GM19043 (cell line): Measurements from ENCODE around the gene USP15.

ENCODE experiments used
- ATAC-seq: cut with Tn5 transposase; IDR thresholded peaks from one replicate; pipeline ENCODE4 v1.9.1; 2021; ENCODE audit warnings: low read depth; ENCODE audit not compliant: unreplicated experiment

USP15 gene

DNA sequence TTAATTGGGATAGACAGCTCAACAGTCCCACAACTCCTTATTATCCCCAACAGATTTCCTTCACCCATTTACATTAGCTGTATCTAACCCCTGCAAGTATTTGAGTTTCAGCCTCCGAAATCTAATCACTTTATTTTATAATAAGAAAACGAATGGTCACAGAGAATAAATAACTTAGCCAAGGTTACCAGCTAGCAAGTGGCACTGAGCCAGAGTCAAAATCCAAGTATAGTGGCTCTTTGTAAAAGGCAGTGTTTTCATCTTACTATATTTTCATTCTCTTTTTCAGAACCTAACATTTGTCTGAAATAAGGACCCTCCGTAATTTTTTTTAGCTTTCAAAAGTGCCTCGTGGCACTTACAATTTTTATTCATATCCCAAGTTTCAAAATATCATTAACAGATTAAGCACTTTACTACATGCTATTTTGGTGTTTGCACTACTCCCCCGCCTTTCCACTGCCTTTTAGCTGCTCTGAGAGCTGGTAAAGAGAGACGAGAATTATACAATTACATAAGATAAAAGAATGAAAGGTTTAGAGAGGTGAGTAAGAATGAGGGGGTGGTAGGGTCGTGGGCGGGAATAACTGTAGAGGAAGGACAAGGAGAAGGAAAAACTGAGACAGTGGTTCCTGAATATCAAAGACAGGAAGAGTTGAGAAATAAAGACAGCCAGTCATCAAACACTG lies 3.7 kb upstream of the USP15 start:
- no peak for ATAC-seq

- no peak for ATAC-seq
Observed at GRCh38 chr12:62258231-62258630, 2.0 kb upstream of the USP15 start.

- no peak for ATAC-seq
Observed at GRCh38 chr12:62258941-62259630, 1.1 kb upstream of the USP15 start.

- peak; percentile 6 for ATAC-seq
Observed at GRCh38 chr12:62259631-62259992, 592 bp upstream of the USP15 start.

DNA sequence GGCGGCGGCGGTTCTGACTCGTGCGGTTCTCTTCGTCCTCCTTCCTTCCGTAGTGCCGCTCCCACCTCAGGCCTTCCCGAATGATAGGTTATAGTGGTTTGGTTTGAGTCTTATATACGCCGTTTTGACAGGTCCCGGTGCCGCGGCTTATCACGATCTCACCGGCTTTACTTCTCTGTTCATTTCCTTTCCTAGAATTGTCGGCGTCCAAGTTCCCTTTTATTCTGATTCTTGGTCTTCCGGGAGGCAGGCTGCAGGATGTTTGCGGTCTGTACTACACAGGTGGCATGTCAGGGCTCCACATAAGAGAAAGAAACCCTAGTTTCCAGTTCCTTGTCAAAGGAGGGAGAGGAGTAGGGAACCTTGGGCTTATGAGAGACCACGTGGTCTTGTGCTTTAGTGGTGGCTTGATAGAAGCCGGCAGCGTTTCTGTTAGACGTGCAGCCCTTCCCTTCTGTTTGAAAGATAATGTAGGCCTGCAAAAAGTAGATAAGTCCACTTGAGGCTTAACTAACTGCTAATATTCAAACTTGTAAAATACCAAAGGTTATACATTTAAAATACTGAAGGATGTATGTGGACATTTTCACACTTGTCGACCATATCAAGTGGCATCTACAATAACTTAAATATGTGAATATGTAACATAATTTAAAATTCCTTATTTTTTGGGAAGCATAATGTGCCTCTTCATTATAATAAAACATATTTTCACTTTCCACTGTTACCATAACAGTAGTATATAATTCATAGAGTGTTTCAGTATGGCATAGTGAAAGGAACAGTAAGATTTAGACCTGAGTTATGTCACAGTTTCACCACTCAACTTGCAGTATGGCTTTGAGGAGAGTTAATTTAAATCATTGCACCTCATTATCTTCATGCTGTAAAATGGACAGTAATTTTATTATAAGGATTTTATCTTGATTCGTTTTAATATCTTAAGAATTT lies 804 bp downstream of the USP15 start:
- peak; percentile 46 for ATAC-seq

GRCh38 chr12:62261876-62262517 lies 1.8 kb downstream of the USP15 start:
- no peak for ATAC-seq

DNA sequence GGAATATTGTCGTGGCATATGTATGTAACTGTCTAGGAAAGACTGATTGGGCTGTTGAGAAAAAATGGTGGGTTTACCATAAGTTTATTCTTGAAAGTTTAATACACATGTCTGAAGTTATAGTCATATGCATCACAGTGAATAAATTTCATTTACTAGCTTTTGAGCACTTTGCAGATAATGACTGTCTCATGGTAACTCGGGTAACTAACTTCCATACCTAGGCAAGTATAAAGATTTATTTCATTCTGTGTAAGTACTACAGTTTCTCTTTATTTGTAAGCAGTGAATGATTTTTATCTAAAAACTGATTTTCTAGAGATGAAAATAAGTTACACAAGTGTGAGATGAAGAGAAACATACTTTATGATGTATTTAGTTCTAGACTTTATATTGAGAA lies 3.0 kb downstream of the USP15 start:
- ATAC-seq, result no peak

GRCh38 chr12:62263966-62264365 lies 3.8 kb downstream of the USP15 start:
- no peak for ATAC-seq

GRCh38 chr12:62264706-62265105 lies 4.5 kb downstream of the USP15 start:
- no peak for ATAC-seq

DNA sequence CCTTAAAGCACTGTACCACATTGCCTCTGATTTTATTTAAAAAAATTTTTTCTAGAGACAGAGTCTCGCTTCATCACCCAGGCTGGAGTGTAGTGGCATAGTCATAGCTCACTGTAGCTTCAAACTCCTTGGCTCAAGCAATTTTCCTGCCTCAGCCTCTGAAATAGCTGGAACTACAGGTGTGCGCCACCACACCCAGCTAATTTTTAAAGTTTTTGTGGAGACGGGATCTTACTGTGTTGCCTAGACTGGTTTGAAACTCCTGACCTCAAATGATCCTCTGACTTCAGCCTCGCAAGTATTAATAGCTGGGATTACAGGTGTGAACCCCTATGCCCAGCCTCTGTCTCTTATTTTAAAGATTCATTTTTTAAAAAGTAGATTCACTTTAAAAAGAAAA lies 5.3 kb downstream of the USP15 start:
- ATAC-seq, result no peak

DNA sequence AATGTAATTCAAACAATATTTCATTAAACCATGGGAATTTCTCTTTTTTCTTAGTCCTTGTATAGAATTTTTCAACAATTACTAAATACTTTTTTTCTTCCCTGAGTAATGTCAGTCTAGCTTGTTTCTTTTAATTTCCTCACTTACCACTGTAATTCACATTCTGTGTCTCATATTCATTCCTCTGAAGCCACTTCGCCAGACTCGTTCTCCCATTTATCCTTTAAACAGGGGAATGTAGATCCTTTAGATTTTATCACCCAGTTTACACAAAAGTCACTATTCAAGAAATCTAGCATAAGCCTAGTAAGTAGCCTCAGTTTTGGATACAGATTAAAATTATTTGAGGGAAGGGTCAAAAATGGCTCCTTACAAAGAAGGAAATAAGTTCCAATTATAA lies 6.8 kb downstream of the USP15 start:
- no peak for ATAC-seq

DNA sequence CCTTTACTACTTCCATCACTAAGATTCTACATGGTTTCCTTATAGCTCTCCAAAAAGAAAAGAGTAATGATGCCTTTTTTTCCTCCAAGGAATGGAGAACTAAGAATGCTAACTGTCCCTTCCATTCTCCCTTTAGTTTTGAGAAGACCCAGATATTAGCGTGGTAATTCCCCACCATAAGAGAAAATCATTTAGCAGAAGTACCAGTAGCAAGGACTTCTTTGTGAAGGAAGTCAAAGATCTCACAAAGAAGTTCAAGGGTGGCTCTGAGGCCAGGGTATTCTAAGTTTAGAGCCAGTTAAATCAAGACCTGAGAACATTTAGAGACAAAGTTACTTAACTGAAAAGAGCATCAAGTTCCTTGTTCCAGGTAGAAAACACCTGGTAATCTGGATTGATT lies 7.3 kb downstream of the USP15 start:
- ATAC-seq, result peak; percentile 49

DNA sequence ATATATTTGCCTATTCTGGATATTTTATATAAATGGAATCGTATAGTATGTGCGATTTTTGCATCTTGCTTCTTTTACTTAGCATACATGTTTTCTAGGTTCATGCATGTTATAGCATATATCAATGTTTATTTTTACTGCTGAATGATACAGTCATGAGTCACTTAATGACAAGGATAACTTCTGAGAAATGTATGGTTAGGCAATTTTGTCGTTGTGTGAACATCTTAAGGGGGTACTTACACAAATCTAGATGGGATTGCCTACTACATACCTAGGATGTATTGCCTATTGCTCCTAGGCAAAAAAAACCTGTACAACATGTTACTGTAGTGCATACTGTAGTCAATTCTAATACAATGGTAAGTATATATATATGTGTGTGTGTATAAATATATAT lies 8.8 kb downstream of the USP15 start:
- no peak for ATAC-seq

DNA sequence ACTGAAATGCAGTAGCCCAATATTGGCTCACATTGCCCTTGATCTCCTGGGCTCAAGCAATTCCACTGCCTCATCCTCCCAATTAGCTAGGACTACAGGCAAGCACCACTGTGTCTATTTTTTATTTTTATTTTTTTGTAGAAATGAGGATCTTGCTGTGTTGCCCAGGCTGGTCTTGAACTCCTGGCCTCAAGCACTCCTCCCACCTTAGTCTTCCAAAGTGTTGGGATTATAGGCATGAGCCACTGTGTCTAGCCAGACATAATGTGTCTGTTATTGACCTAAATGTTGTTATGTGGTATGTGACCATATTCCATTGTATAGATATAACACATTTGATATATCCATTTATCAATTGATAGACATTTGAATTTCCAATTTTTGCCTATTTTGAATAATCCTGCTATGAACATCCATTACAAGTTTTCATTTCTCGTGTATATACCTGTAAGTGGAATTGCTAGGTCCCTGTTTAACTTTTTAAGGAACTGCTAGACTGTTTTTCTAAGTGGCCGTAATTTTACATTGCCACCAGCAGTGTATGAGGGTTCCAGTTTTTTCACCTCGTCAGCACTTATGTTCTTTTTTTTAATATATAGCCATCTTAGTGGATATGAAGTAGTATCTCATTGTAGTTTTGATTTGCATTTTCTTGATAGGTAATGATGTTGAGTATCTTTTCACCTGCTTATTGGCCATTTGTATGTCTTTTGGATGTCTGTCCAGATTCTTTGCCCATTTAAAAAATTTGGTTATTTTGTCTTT lies 9.4 kb downstream of the USP15 start:
- ATAC-seq, result no peak

- no peak for ATAC-seq
Observed at GRCh38 chr12:62270384-62270783, 10.2 kb downstream of the USP15 start.

- no peak for ATAC-seq
Observed at GRCh38 chr12:62270872-62271271, 10.7 kb downstream of the USP15 start.

GRCh38 chr12:62272936-62273552 lies 12.8 kb downstream of the USP15 start:
- ATAC-seq, result no peak

DNA sequence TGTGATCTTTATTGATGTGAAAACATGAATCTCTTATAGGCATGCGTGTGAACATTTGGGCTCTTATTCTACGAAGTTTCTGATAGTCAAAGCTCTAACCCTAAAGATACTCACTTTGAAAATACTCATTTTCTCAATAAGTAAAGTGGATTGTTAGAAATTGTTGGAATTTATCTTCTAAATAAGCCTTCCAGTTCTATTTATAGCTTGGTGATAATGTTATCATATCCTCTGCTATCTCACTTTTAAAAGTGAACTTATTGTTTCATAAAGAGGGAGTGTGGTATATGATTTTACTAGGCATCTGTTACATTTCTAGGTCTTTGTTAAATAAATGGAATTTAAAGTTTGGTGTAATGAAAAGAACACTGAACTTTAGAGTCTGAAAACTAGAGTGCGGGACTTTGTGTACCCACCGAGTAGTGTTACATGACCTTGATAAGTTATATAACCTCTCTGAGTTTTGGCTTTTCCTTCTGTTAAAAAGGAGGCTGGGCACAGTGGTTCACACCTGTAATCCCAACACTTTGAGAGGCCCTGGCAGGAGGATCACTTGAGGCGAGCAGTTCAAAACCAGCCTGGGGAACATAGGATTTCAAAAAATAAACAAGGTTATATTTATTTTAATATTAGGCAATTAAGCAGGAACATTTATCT lies 13.6 kb downstream of the USP15 start:
- ATAC-seq, result no peak

DNA sequence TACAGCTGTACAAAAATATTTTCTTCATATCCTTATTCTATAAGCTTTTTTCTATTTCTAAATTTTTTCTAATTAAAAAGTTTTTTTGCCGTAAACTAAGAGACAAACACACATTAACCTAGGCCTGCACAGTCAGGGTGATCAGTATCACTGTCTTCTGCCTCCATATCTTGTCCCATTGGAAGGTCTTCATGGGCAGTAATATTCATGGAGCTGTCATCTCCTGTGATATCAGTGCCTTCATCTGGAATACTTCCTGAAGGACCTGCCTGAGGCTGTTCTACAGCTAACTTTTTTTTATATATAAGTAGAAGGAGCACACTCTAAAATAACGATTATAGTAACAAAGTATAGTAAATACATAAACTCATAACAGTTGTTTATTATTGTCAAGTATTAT lies 17.8 kb downstream of the USP15 start:
- no peak for ATAC-seq
